HG03066 (cell line): Measurements from ENCODE around the gene PELI2.
A peak's percentile ranks its signal among the peaks of the same experiment; 100 is the strongest.

Experiments
- ATAC-seq: cut with Tn5 transposase; IDR thresholded peaks from one replicate; pipeline ENCODE4 v1.9.1; 2021; ENCODE audit warnings: low read depth; ENCODE audit not compliant: unreplicated experiment

Gene PELI2

DNA sequence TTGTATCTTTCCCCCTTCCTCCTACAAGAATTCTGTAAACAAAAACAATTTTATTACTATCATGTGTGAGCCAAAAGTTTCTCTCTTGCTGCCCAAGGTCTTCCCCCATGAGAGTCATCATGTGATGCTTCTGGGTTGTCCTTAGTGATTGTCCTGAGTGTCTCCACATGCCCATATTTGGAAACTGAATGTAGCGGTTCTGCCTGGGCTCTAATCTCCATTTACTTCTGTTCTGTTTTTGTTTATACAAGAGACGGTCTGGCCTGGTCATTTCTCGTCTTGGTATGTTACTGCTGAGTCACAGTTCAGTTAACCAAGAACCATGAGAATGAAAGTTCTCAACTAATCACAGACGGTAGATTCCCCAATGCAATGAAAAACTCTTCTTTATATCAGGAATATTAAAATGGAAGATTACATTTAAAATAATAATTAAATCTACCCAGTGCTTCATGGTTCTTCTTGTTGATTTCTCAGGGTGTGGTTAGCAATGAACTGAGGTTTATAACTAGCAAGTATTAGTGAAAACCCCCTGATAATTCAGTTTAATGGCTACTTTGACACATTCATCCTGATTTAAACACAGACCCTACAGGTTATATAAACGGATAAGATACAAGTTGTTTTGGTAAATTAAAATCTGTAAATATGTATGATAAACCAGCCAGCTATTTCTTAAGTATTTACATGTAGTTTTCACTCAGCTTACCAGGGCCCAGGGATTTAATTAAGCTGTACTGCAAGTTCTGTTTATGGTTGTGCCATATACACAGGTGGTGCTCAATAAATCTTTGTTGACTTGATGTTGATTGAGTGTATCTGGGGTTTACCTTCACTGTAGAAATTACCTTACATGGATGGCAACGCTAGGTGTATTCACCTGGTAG, 81.1 kb downstream of the PELI2 start:
- ATAC-seq: peak; percentile 42

DNA sequence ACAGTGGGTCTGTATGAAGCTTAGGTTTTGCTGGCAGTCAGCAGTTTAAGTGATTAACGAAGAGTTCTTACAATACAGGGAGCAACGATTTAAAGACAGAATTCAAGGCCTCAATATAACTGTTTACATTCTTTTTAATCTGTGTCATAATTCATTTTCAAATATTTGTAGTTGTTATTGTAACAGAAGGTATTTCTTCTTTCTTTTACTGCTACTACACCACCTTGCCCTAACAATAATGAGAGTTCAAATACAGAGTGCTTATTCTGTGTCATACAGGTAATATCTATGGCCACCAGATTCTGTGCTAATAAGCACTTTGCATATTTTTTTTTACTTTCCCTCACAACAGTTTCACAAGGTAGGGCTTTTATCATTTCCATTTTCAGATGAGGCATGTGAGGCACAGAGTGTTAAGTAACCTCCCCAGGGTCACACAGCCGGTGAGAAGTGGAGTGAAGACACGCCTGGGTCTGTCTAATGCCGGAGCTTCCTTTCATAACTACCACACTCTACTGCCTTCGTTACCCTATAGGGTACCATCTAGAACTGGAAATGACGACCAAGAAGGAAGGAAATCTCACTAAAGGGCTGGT, 81.9 kb downstream of the PELI2 start:
- ATAC-seq: peak; percentile 75

GRCh38 chr14:56202256-56202655, 84.0 kb downstream of the PELI2 start:
- ATAC-seq: peak; percentile 39

DNA sequence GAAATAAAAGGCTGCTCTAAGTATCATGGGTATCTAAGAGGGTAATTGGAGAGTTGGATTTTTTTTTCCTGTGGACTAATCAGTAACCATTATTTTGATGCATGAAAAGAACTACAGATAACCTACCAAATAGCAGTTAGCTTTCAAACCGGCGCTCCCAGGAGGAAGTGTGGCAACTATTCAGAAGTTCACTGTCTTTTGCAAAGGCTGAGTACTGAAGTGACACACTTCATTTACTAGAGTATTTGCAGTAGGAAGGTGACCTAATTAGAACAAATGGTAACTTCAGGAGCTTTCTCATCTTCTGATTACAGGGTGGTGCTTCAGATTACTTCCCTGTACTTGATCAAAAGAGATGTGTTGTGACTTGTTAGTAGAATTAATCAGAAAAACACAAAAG, 87.7 kb downstream of the PELI2 start:
- ATAC-seq: no peak

- ATAC-seq: no peak
Observed at GRCh38 chr14:56206596-56206995, 88.4 kb downstream of the PELI2 start.

DNA sequence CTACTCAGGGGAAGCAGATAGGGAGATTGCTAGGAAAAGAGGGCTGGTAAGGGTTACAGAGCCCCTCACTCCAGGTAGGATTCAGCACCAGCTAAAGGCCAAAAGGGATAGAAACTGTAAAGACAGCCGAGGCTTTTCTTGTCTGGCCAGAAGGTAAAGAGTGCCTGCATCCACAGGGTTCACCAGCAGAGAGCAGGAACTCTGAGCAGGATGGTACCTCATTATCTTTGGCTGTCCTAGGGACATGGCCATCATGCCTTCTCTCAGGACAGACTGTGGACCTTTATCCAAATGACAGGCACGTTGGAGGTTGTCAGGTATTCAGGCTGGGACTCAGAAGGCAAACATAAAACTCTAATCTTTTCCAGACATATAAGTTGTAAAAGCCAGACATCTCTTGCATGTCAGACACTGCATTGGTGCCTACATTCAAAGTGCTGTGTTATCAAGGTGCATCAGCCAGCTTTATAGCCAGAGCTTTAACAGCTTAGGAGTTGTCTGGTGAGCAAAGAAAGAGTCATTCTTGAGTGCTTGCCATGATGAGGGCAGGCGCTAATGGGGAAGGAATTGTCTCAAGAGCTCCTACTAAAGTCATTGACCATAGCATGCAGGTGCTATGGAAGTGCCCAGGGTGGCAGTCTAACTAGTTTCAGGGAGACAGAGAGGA, 89.5 kb downstream of the PELI2 start:
- no peak for ATAC-seq

DNA sequence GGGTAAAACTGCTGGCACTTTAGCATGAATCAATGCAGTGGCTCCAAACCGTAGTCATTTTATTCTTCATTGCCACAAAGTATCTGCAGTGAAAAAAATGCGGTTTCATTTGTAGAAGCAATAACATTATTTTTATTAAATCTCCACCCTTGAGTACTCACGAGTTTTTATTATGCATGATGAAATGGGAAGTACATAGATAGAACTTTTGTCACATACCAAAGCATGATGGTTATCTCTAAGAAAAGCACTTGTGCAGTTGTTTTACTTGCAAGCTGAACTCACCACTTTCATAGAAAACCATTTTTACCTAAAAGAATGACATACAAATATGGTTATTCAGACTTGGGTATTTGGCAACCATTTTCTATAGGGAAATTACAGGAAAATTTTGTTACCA, 90.3 kb downstream of the PELI2 start:
- ATAC-seq: no peak

- ATAC-seq: no peak
Observed at GRCh38 chr14:56210571-56210970, 92.4 kb downstream of the PELI2 start.

GRCh38 chr14:56211084-56211483, 92.9 kb downstream of the PELI2 start:
- ATAC-seq: no peak

GRCh38 chr14:56211844-56212243, 93.6 kb downstream of the PELI2 start:
- no peak for ATAC-seq

DNA sequence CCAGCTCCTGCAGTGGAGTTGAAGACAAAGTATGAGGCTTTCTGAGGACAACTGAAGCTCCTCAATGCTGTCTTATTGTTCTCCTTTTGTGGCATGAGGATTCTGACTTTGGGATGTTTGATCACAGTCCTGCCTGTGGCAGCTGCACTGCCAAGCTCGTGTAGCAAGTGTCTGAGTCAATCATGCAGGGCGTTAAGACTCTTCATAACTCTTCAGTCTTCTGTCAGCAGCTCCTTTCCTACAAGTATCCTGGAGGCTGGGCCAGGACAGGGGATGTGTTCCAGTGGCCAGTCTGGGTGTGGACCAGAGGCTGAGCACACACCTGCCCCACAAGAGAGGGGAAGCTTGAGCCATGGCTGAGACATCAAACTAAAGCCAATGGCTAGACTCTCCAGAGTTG, 94.3 kb downstream of the PELI2 start:
- ATAC-seq: no peak

DNA sequence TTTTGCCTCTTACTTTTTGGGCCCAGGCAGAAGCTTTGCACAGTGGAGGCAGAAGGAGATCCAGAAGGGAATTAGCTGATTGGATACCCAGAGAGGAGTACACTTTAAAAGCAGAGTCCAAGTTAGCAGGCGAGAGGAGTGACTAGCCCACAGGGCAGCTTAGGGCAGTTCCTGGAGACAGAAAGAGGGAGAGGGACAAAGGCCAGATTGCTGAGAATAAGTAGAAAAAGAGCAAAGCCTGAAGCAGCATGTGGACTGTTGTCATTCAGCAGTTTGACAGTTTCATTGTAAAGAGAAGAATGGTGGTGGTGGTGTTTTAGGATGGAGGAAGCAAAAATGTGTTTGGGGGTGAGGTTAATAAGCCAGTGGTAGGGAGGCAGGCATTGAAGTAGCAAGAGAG, 95.1 kb downstream of the PELI2 start:
- no peak for ATAC-seq

DNA sequence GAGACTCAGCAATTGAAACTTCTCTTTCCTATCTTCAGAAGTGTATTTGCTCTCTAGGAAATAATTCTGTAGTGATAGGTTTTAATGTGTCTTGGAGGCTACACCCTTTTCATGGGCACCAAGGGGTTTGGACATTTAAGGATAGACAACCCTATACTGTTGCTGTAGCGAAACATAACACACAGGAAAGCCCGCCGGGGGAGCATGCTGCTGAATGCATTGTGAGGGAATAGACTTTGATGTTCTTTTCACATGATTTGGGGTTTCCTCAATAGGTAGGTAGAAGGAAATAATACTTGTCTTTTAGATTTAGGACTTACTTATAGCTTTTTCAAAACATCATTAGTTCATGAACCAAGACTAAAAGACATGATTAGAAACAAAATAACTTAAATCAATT, 97.0 kb downstream of the PELI2 start:
- ATAC-seq: no peak

GRCh38 chr14:56216626-56217379, 98.6 kb downstream of the PELI2 start:
- no peak for ATAC-seq

DNA sequence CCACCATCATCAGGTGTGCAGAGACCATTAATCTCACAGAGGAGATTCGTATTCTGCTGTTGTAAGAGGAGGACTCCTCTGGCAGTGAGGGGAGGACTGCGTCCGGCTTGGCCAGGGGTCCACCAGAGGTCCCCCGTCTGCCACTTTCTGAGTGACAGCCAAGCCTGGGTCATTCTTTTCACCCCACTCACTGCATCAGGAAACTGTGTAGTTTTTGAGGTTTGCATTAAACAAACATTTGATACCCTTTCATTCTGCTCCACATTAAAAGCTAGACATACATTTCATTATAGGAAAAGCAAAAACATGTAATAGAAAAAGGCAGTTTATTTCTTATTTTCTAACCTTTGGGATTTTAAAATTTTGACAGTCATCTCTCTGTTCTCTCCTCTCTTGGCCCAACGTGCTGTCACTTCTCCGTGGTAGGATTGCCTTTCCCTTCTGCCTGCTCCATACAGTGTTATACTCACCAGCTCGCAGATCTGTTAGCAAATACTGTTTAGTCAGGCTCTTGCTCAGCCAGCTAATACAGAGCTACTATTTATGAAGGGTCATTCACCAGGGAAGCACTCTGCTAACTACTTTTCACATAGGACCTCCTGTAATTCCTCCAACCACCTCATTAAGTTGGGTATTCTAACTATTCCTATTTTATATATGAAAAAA, 99.3 kb downstream of the PELI2 start:
- no peak for ATAC-seq

GRCh38 chr14:56219666-56220413, 101.6 kb downstream of the PELI2 start:
- ATAC-seq: no peak

DNA sequence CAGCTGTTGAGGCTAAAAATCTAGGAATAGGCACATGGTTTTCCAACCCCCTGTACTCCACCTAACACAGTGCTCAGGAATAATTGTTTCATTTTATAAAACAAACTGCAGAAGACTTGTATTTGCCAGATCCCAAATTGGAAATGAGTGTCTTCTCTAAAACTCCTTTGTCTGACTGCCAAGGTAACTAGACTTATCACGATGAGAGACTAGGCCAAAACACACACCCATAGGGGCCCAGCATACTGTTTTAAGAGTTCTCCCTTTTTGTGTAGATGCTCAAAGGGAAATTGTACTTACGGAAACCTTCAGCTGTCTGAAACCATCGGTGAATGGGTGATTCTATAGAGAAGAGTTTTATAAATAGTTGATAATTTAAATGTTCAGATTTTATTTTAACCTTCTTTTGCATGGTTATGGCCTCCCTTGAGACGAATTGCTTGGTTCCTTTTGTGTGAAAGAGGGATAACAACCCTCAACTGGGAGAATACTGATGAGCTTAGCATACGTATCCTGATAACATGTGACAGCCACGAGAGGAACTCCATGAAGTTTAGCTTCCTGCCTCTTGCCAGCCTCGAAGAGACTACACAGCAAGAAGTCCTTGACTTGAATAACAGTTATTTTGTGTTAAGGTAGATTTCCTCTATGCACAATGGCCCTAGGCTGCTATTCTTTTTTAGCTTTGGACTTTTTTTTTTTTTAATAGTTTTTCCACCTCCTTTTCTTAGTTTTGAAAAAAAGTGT, 103.3 kb downstream of the PELI2 start:
- ATAC-seq: no peak

- no peak for ATAC-seq
Observed at GRCh38 chr14:56224229-56224628, 106.0 kb downstream of the PELI2 start.
